Hepatocyte (in vitro differentiated cells): Measurements from ENCODE around the gene IVD. TPM values are rescaled to one million over a fixed set of nuclear protein-coding genes. Genes with fewer than 3 reads are reported as not detected.

ENCODE experiments used
- DNase-seq: peaks from one replicate; pipeline ENCODE4 v3.0.0-alpha.2; 2016; ENCODE audit warnings: low spot score
- H2AFZ ChIP-seq: fragments of 200-600 bp; sonication (generic); 2 replicates; pipeline ENCODE4 v1.6.0; 2016; ENCODE audit warnings: antibody characterized with exemption, mild to moderate bottlenecking
- H3K27ac ChIP-seq: fragments of 200-600 bp; sonication (generic); 2 replicates; pipeline ENCODE4 v1.5.1; 2016; ENCODE audit warnings: mild to moderate bottlenecking
- H3K27me3 ChIP-seq: fragments of 200-600 bp; sonication (generic); 2 replicates; pipeline ENCODE4 v1.6.1; 2016
- H3K36me3 ChIP-seq: fragments of 200-600 bp; sonication (generic); replicated peaks from 2 replicates; pipeline ENCODE4 v1.5.1; 2016; ENCODE audit warnings: low read depth; ENCODE audit not compliant: insufficient read depth
- H3K4me1 ChIP-seq: fragments of 200-600 bp; sonication (generic); 2 replicates; pipeline ENCODE4 v1.5.1; 2016; ENCODE audit warnings: mild to moderate bottlenecking, moderate library complexity; ENCODE audit not compliant: insufficient read depth
- H3K4me2 ChIP-seq: fragments of 200-600 bp; sonication (generic); 2 replicates; pipeline ENCODE4 v1.6.0; 2016
- H3K4me3 ChIP-seq: fragments of 200-600 bp; sonication (generic); 2 replicates; pipeline ENCODE4 v1.5.1; 2016; ENCODE audit warnings: mild to moderate bottlenecking
- H3K79me2 ChIP-seq: fragments of 200-600 bp; sonication (generic); 2 replicates; pipeline ENCODE4 v1.6.0; 2017; ENCODE audit warnings: mild to moderate bottlenecking
- H3K9me2 ChIP-seq: fragments of 200-600 bp; sonication (generic); replicated peaks from 2 replicates; pipeline ENCODE4 v1.6.0; 2017; ENCODE audit warnings: mild to moderate bottlenecking; ENCODE audit not compliant: insufficient read depth
- H3K9me3 ChIP-seq: fragments of 200-600 bp; sonication (generic); 2 replicates; pipeline ENCODE4 v1.5.1; 2016; ENCODE audit warnings: low read depth, mild to moderate bottlenecking
- H4K20me1 ChIP-seq: fragments of 200-600 bp; sonication (generic); 2 replicates; pipeline ENCODE4 v1.6.0; 2016; ENCODE audit warnings: mild to moderate bottlenecking; ENCODE audit not compliant: insufficient read depth, poor library complexity, severe bottlenecking
- CTCF ChIP-seq: fragments of 200-600 bp; sonication (generic); IDR thresholded peaks from 2 replicates; pipeline ENCODE4 v1.5.1; 2016; ENCODE audit warnings: antibody characterized with exemption, mild to moderate bottlenecking; ENCODE audit not compliant: poor library complexity
- EZH2 ChIP-seq: fragments of 200-600 bp; sonication (generic); IDR thresholded peaks from 2 replicates; pipeline ENCODE4 v1.6.1; 2016; ENCODE audit warnings: antibody characterized with exemption, mild to moderate bottlenecking, borderline replicate concordance
- EZH2phosphoT487 ChIP-seq: fragments of 200-600 bp; sonication (generic); IDR thresholded peaks from one replicate; pipeline ENCODE4 v1.6.1; 2018; ENCODE audit warnings: antibody characterized with exemption, mild to moderate bottlenecking, low read depth, moderate library complexity; ENCODE audit not compliant: unreplicated experiment, severe bottlenecking
- WGBS: methylation state at CpG from one replicate; pipeline ENCODE4 v1.1.6; 2016; ENCODE audit warnings: low lambda C conversion rate; ENCODE audit errors: missing lambda C conversion rate; 5-methylcytosine and 5-hydroxymethylcytosine counted together
- polyA plus RNA-seq: library from polyadenylated mRNA; unstranded; fragments of >200 nt; fragmentation: Nextera tagmentation; extraction: Ambion mirVana; gene quantifications from 2 replicates; pipeline ENCODE4 v1.2.1, GENCODE V29; 2016
- total RNA-seq: library from RNA; depleted of rRNA; stranded (reverse); fragments of >200 nt; gene quantifications from 2 replicates; pipeline ENCODE4 v1.2.3, GENCODE V29; 2014

The IVD gene
- total and polyA plus RNA-seq, 2 experiments from 2014 or later = 31.5 to 71.6 TPM

- DNase-seq = no peak
- no peaks in the 10 kb centered on the region for H3K36me3 ChIP-seq
- no peak overlapping the region for H2AFZ ChIP-seq
- peaks cover 24% of the 10 kb centered on the region for H3K4me1 ChIP-seq
- H4K20me1 ChIP-seq = peaks cover 46% of the 10 kb centered on the region
- H3K4me2 ChIP-seq = no peak overlapping the region
- TF ChIP-seq EZH2 = no peak
- TF ChIP-seq EZH2phosphoT487 = no peak
- TF ChIP-seq CTCF = no peak
- no peaks in the 10 kb centered on the region for H3K9me2 ChIP-seq
- no peak overlapping the region for H3K27ac ChIP-seq
- H3K9me3 ChIP-seq = no peaks in the 10 kb centered on the region
- no peaks in the 10 kb centered on the region for H3K27me3 ChIP-seq
- H3K4me3 ChIP-seq = no peak overlapping the region
- WGBS = 96% methylated on average over 19 of the region's 19 CpGs
- H3K79me2 ChIP-seq = peaks cover 57% of the 10 kb centered on the region
These were observed 53.9 kb downstream of the IVD start for GRCh38 chr15:40459391-40460015.

DNA sequence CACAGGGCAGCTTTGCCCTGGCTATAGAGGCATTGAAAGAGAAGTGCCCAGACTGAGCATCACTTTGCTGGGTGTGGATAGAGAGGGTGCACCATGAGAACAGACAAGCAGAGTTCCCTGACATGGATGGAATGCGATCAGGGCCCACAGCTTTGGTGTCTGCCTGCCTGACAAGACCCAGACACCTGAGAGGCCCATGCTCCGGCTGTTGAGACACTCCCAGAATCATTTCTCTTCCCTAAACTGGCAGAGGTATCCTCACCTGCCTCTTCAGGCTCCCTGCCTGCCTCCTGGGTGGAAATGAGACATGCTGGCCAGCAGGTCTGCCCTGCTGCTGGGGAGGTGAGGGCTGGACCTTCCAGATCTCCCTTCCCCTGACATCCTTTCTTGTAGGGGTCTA lies 54.8 kb downstream of the IVD start:
- Histone ChIP-seq H2AFZ (no peak overlapping the region), H3K27ac (no peak overlapping the region), H3K4me3 (no peak overlapping the region), H3K4me2 (no peak overlapping the region), H4K20me1 (peaks cover 37% of the 10 kb centered on the region), H3K27me3 (no peaks in the 10 kb centered on the region), H3K9me3 (no peaks in the 10 kb centered on the region), H3K79me2 (peaks cover 48% of the 10 kb centered on the region), H3K4me1 (peaks cover 15% of the 10 kb centered on the region), H3K9me2 (no peaks in the 10 kb centered on the region), H3K36me3 (no peaks in the 10 kb centered on the region)
- 60% methylated on average over 2 of the region's 2 CpGs for WGBS
- DNase-seq = no peak
- TF ChIP-seq EZH2 (no peak), CTCF (no peak), EZH2phosphoT487 (no peak)

- no peak overlapping the region for H3K4me3 ChIP-seq
- H3K9me3 ChIP-seq = no peaks in the 10 kb centered on the region
- H3K27ac ChIP-seq = no peak overlapping the region
- H3K4me1 ChIP-seq = no peaks in the 10 kb centered on the region
- H3K9me2 ChIP-seq = no peaks in the 10 kb centered on the region
- TF ChIP-seq EZH2phosphoT487 (no peak), CTCF (no peak), EZH2 (no peak)
- H3K36me3 ChIP-seq = no peaks in the 10 kb centered on the region
- no peak for DNase-seq
- 96% methylated on average over 20 of the region's 21 CpGs for WGBS
- H4K20me1 ChIP-seq = peaks cover 21% of the 10 kb centered on the region
- H3K4me2 ChIP-seq = no peak overlapping the region
- H3K27me3 ChIP-seq = no peaks in the 10 kb centered on the region
- H2AFZ ChIP-seq = no peak overlapping the region
- peaks cover 32% of the 10 kb centered on the region for H3K79me2 ChIP-seq
These were observed 56.4 kb downstream of the IVD start for GRCh38 chr15:40461958-40462357.
